Skeletal muscle tissue (tissue), 4 donors: ENCODE results near the gene PRMT5. TPM values are rescaled to one million over a fixed set of nuclear protein-coding genes. Genes with fewer than 3 reads are reported as not detected.
A peak's percentile ranks its signal among the peaks of the same experiment; 100 is the strongest.

Experiments used
- H3K27ac ChIP-seq: one replicate; pipeline ENCODE4 v1.7.0; 2013; ENCODE audit warnings: mild to moderate bottlenecking, low read depth, low read length, inconsistent platforms
- H3K27me3 ChIP-seq, 3 donors: one replicate each; pipeline ENCODE4 v1.7.0; 2013; ENCODE audit warnings: low read length in 3 of 3; ENCODE audit not compliant: control insufficient read depth in 3 of 3, insufficient read depth in 3 of 3
- H3K36me3 ChIP-seq, 3 donors: one replicate each; pipeline ENCODE4 v1.7.0; 2013; ENCODE audit warnings: low read length in 3 of 3; ENCODE audit not compliant: control insufficient read depth in 3 of 3, insufficient read depth in 3 of 3
- H3K4me1 ChIP-seq, 3 donors: one replicate each; pipeline ENCODE4 v1.7.0; 2013; ENCODE audit warnings: low read length in 3 of 3, mild to moderate bottlenecking in 3 of 3; ENCODE audit not compliant: control insufficient read depth in 3 of 3, insufficient read depth in 3 of 3
- H3K4me3 ChIP-seq, 3 donors: one replicate each; pipeline ENCODE4 v1.7.0; 2013; ENCODE audit warnings: low read length in 3 of 3
- H3K9ac ChIP-seq, 3 donors: one replicate each; pipeline ENCODE4 v1.7.0; 2013; ENCODE audit warnings: low read length in 3 of 3, mild to moderate bottlenecking in 3 of 3, moderate library complexity in 2 of 3, low read depth in 1 of 3
- H3K9me3 ChIP-seq, 3 donors: one replicate each; pipeline ENCODE4 v1.7.0; 2013; ENCODE audit warnings: low read length in 3 of 3; ENCODE audit not compliant: control insufficient read depth in 3 of 3
- total RNA-seq: library from RNA; depleted of rRNA; stranded (reverse); fragments of >200 nt; gene quantifications from one replicate; pipeline ENCODE4 v1.2.3, GENCODE V29; 2014
- donor health status: Osteomylitis.

The PRMT5 gene
- total RNA-seq, 1 donor from 2014 or later, result 60.0 TPM

GRCh38 chr14:22900081-22900799 is 28.9 kb downstream of the PRMT5 start:
- no peaks in the 10 kb centered on the region for H3K27me3 ChIP-seq

GRCh38 chr14:22898302-22899090 is 30.7 kb downstream of the PRMT5 start:
- Histone ChIP-seq H3K27ac (no peak overlapping the region), H3K9ac (no peak overlapping the region)

More at GRCh38 chr14:22900081-22900799, 28.9 kb downstream of the PRMT5 start:
- Histone ChIP-seq H3K36me3 (peaks cover 42 to 45% (median 44%) of the 10 kb centered on the region in 3 donors), H3K4me3 (no peak overlapping the region), H3K4me1 (peaks cover 3 to 11% (median 3%) of the 10 kb centered on the region in 3 donors), H3K27ac (no peak overlapping the region), H3K9ac (no peak overlapping the region), H3K9me3 (no peaks in the 10 kb centered on the region)

GRCh38 chr14:22897357-22897756 is 31.8 kb downstream of the PRMT5 start:
- Histone ChIP-seq H3K36me3 (peaks cover 18 to 22% (median 18%) of the 10 kb centered on the region in 3 donors), H3K27ac (no peak overlapping the region), H3K27me3 (no peaks in the 10 kb centered on the region), H3K9me3 (no peaks in the 10 kb centered on the region), H3K9ac (no peak overlapping the region), H3K4me3 (no peak overlapping the region), H3K4me1 (peaks cover 3 to 11% (median 3%) of the 10 kb centered on the region in 3 donors)

More at GRCh38 chr14:22898302-22899090, 30.7 kb downstream of the PRMT5 start:
- no peaks in the 10 kb centered on the region for H3K9me3 ChIP-seq
- H3K4me3 ChIP-seq, result no peak overlapping the region
- H3K36me3 ChIP-seq, result peaks cover 25 to 30% (median 27%) of the 10 kb centered on the region in 3 donors
- H3K4me1 ChIP-seq, result peaks cover 3 to 11% (median 3%) of the 10 kb centered on the region in 3 donors
- no peaks in the 10 kb centered on the region for H3K27me3 ChIP-seq

- H3K4me1 ChIP-seq, result peaks cover 3 to 11% (median 3%) of the 10 kb centered on the region in 3 donors
- no peaks in the 10 kb centered on the region for H3K27me3 ChIP-seq
- H3K27ac ChIP-seq, result no peak overlapping the region
- H3K4me3 ChIP-seq, result no peak overlapping the region
- H3K36me3 ChIP-seq, result peaks cover 12 to 16% (median 12%) of the 10 kb centered on the region in 3 donors
- H3K9me3 ChIP-seq, result no peaks in the 10 kb centered on the region
- no peak overlapping the region for H3K9ac ChIP-seq
Observed at GRCh38 chr14:22896760-22897159, 32.4 kb downstream of the PRMT5 start.

- H3K4me3 ChIP-seq, result no peak overlapping the region
- H3K36me3 ChIP-seq, result peaks cover 8 to 12% (median 8%) of the 10 kb centered on the region in 3 donors
- H3K9ac ChIP-seq, result peak overlapping the region in 1 of 3 donors; percentile 27
- H3K4me1 ChIP-seq, result peaks cover 3 to 11% (median 3%) of the 10 kb centered on the region in 3 donors
- H3K27ac ChIP-seq, result no peak overlapping the region
- H3K27me3 ChIP-seq, result no peaks in the 10 kb centered on the region
- H3K9me3 ChIP-seq, result no peaks in the 10 kb centered on the region
Observed at GRCh38 chr14:22896356-22896755, 32.8 kb downstream of the PRMT5 start.

GRCh38 chr14:22895402-22895801 is 33.8 kb downstream of the PRMT5 start:
- no peak overlapping the region for H3K4me3 ChIP-seq
- H3K36me3 ChIP-seq, result peaks cover 0 to 3% (median 0%) of the 10 kb centered on the region in 3 donors
- no peaks in the 10 kb centered on the region for H3K9me3 ChIP-seq
- no peak overlapping the region for H3K9ac ChIP-seq
- peaks cover 3 to 11% (median 3%) of the 10 kb centered on the region in 3 donors for H3K4me1 ChIP-seq
- no peaks in the 10 kb centered on the region for H3K27me3 ChIP-seq
- H3K27ac ChIP-seq, result no peak overlapping the region

GRCh38 chr14:22893706-22894105 is 35.5 kb downstream of the PRMT5 start:
- Histone ChIP-seq H3K4me3 (no peak overlapping the region), H3K4me1 (peaks cover 3 to 9% (median 3%) of the 10 kb centered on the region in 3 donors), H3K27ac (no peak overlapping the region), H3K9ac (no peak overlapping the region), H3K9me3 (no peaks in the 10 kb centered on the region), H3K36me3 (no peaks in the 10 kb centered on the region), H3K27me3 (no peaks in the 10 kb centered on the region)

GRCh38 chr14:22892488-22892887 is 36.7 kb downstream of the PRMT5 start:
- no peaks in the 10 kb centered on the region for H3K9me3 ChIP-seq
- H3K36me3 ChIP-seq, result no peaks in the 10 kb centered on the region
- peaks cover 0 to 6% (median 0%) of the 10 kb centered on the region in 3 donors for H3K27me3 ChIP-seq
- no peak overlapping the region for H3K27ac ChIP-seq
- no peak overlapping the region for H3K9ac ChIP-seq
- H3K4me3 ChIP-seq, result no peak overlapping the region
- peaks cover 0 to 3% (median 3%) of the 10 kb centered on the region in 3 donors for H3K4me1 ChIP-seq

- Histone ChIP-seq H3K4me1 (peaks cover 0 to 7% (median 4%) of the 10 kb centered on the region in 3 donors), H3K4me3 (no peak overlapping the region), H3K36me3 (no peaks in the 10 kb centered on the region), H3K9ac (no peak overlapping the region), H3K9me3 (no peaks in the 10 kb centered on the region), H3K27ac (no peak overlapping the region), H3K27me3 (peaks cover 0 to 18% (median 11%) of the 10 kb centered on the region in 3 donors)
Observed at GRCh38 chr14:22890416-22890815, 38.8 kb downstream of the PRMT5 start.

GRCh38 chr14:22888662-22889061 is 40.5 kb downstream of the PRMT5 start:
- Histone ChIP-seq H3K27me3 (peaks cover 2 to 29% (median 19%) of the 10 kb centered on the region in 3 donors), H3K9ac (no peak overlapping the region), H3K9me3 (no peaks in the 10 kb centered on the region), H3K27ac (no peak overlapping the region), H3K36me3 (no peaks in the 10 kb centered on the region), H3K4me1 (peaks cover 0 to 7% (median 4%) of the 10 kb centered on the region in 3 donors), H3K4me3 (no peak overlapping the region)
